NCI-H1105 treated with DMSO at 0.1 percent for 48 hours (cell line): ENCODE results near the gene THAP10.
A peak's percentile ranks its signal among the peaks of the same experiment; 100 is the strongest.
"Not testable (repeated sequence)": the region's sequence is repeated elsewhere in the genome, so short reads cannot be mapped to it uniquely, and the experiment has no call there.

Experiments used
- DNase-seq: peaks from one replicate; lab custom pipeline; 2025; lab: John Stamatoyannopoulos, UW

Gene THAP10

GRCh38 chr15:70876683-70877082 lies 15.6 kb downstream of the THAP10 start:
- DNase-seq, result no peak

GRCh38 chr15:70876011-70876410 lies 16.2 kb downstream of the THAP10 start:
- DNase-seq, result no peak

GRCh38 chr15:70875001-70875782 lies 17.0 kb downstream of the THAP10 start:
- DNase-seq, result peak; percentile 11

- DNase-seq, result no peak
Observed at GRCh38 chr15:70873232-70874054, 18.8 kb downstream of the THAP10 start.

- not testable (repeated sequence) for DNase-seq
Observed at GRCh38 chr15:70871490-70871889, 20.7 kb downstream of the THAP10 start.

GRCh38 chr15:70870051-70870450 lies 22.2 kb downstream of the THAP10 start:
- no peak for DNase-seq

- DNase-seq, result no peak
Observed at GRCh38 chr15:70869346-70869745, 22.9 kb downstream of the THAP10 start.

GRCh38 chr15:70867911-70868467 lies 24.2 kb downstream of the THAP10 start:
- DNase-seq, result peak; percentile 47

- DNase-seq, result no peak
Observed at GRCh38 chr15:70866982-70867641, 25.1 kb downstream of the THAP10 start.

GRCh38 chr15:70863450-70864218 lies 28.6 kb downstream of the THAP10 start:
- DNase-seq, result no peak

- no peak for DNase-seq
Observed at GRCh38 chr15:70859998-70860397, 32.2 kb downstream of the THAP10 start.

GRCh38 chr15:70859322-70859908 lies 32.8 kb downstream of the THAP10 start:
- DNase-seq, result no peak

GRCh38 chr15:70858614-70859321 lies 33.5 kb downstream of the THAP10 start:
- DNase-seq, result not testable (repeated sequence)

- no peak for DNase-seq
Observed at GRCh38 chr15:70857562-70858285, 34.5 kb downstream of the THAP10 start.

- no peak for DNase-seq
Observed at GRCh38 chr15:70856884-70857561, 35.2 kb downstream of the THAP10 start.

- DNase-seq, result no peak
Observed at GRCh38 chr15:70856177-70856883, 35.9 kb downstream of the THAP10 start.

GRCh38 chr15:70855764-70856163 lies 36.5 kb downstream of the THAP10 start:
- no peak for DNase-seq

GRCh38 chr15:70854666-70854976 lies 37.6 kb downstream of the THAP10 start:
- DNase-seq, result no peak
